GM19395 (cell line): Measurements from ENCODE around the gene OR7A17.

Experiments
- ATAC-seq: cut with Tn5 transposase; IDR thresholded peaks from one replicate; pipeline ENCODE4 v1.9.1; 2021; ENCODE audit warnings: mild to moderate bottlenecking, moderate library complexity; ENCODE audit not compliant: unreplicated experiment

The OR7A17 gene

DNA sequence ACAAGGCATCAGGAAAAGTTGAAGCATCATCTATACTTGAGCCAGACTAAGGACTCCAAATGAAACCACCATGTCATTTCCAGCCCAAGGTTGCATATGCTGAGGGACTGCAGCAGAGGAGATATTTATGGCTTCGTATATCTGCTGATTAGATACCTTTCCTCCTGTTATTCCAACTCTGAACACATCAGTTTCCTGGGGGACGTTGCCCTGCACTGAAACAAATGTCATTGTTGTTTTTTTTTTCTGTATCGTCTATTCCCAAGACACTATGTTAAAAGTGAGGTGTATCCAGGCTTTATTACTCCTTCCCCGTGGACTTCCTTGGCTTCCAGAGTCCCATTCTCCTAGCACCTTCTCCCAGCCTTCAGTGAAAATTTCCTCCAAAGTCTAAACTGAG is at the start of gene OR7A17:
Gene OR7A17 (minus strand): TSS at position 101 of the 400 bp plus-strand sequence. CDS start 4,777 bp downstream, outside the sequence.
- ATAC-seq: no peak

DNA sequence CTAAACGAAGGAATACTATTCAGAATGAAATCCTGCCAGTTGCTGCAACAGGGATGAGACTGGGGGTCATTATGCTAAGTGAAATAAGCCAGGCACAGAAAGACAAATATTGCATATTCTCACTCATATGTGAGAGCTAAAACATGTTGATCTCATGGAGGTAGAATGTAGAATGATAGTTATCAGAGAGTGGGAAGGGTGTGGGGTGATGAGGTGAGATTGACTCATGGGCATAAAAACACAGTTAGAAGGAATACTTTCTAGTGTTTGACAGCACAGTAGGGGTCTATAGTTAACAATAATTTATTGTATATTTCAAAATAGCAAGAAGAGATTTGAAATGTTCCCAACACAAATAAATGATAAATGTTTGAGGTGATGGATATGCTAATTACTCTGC is 47.6 kb upstream of the OR7A17 start:
- no peak for ATAC-seq

DNA sequence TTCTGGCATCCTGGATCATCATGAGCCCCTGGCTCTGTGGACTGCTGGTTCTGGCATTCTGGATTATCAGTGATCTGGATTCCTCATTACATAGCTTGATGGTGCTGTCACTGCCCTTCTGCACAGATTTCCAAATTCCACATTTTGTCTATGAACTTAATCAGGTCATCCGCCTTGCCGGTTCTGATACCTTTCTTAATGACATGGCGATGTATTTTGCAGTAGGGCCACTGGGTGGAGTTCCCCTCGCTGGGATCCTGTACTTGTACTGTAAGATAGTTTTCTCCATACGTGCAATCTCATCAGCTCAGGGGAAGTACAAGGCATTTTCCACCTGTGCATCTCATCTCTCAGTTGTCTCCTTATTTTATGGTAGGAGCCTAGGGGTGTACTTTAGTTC is 30.9 kb upstream of the OR7A17 start:
- no peak for ATAC-seq

DNA sequence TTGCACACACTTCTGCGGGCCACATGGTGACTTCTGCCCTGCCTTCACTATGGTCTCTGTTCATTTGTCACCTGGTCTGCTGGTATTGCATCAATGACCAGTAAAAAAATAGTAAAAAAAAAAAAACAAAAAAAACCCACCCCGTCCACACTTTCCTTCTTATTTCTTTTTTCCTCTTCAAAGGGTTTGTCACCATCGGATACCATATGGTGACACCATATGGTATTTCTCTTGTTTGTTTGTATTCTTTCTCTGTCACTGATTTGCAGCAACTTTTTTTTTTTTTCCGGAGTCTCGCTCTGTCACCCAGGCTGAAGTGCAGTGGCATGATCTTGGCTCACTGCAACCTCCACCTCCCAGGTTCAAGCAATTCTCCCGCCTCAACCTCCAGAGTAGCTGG is 29.2 kb upstream of the OR7A17 start:
- no peak for ATAC-seq

DNA sequence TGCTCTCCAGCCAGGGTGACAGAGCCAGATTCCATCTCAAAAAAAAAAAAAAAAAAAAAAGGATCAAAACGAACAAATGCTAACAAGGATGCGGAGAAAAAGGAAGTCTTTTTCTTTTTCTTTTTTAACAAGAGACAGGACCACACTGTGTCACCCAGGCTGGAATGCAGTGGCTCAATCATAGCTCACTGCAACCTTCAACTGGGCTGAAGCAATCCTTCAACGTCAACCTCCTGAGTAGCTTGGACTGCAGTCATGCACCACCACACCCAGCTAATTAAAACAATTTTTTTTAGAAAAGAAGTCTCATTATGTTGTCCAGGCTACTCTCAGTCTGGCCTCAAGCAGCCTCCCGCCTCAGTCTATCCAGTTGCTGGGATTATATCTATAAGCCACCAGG is 20.8 kb upstream of the OR7A17 start:
- no peak for ATAC-seq

DNA sequence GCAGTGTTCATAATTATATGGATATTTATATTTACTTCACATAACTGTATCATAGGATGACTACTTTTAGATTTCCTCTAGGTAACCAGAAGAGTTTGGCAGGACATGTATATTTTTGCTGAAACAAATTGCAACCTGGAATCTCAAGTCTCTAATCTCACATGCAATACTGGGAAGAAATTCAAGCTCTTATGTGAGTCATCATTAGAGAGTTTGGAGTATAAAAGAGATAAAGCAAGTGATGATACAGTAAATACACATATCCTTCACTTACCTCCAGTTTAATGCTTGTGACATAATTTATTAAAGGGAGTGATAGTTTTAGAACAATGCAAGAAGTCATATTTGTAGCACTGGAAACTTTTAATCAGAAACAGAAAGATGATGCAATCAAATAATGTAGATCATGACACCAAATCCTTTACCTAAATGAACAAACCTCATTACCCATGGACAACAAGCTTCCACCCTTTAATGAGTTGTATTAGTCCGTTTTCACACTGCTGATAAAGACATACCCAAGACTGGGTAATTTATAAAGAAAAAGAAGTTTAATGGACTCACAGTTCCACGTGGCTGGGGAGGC is 15.8 kb upstream of the OR7A17 start:
- ATAC-seq: no peak

DNA sequence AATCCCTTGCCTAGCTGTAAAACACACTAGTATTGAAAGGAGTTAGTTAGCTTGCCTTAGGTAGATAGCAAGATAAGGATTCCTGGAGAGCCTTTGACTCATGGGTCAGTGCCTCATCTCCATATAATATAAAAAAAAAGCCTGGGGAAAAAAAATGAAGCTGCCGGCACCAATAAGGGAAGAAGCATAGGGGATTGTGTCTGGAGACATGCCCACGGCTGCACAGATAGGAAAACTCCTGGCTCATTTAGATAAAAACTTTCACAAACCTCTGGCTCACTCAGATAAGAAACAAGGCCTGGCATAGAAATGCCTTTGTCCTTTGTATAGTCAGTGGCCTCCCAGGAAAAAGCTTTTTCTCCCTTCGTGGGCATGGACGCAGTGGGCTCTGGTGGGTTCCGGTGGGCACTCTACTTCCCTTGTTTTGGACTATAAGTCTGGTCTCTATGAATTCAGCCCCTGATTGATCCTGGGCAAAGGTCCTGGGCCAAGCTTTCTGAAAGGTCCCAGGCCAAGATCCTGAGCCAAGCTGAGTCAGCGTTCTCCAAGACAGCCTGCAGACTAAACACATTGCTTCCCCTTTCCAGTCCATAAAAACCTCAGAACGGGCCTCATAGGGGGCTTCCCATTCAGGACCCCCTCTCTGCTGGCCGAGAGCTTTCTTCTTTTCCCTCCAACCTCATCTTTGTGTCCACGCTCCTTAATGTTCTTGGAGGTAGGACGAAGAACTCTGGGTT is 4.9 kb upstream of the OR7A17 start:
- ATAC-seq: no peak

DNA sequence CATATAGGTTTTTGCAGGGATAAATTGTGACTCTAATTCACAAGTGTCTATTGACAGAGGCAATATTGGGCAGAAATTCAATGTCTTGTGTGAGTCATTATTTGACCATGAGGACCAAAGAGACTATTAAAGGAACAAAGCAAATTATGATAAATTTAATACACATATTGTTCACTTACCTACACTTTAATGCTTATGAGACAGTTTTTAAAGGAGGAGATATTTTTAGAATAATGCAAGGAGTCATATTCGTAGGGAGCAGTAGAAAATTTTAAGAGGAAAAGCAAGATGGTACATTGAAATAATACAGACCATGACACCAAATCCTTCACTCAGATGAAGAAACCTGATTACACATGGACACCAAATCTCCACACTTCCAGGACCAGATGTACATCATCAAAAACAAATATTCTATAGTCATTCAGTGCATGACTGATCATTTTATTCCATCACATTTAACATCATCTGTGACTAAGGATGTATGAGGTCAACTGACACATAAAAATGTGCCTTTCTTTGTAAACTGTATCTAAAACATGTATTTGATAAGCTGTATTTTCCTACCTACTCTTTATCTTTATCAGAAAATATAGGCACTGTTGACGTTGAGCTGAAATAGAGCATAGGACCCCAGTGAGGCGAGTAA is 4.2 kb upstream of the OR7A17 start:
- no peak for ATAC-seq

DNA sequence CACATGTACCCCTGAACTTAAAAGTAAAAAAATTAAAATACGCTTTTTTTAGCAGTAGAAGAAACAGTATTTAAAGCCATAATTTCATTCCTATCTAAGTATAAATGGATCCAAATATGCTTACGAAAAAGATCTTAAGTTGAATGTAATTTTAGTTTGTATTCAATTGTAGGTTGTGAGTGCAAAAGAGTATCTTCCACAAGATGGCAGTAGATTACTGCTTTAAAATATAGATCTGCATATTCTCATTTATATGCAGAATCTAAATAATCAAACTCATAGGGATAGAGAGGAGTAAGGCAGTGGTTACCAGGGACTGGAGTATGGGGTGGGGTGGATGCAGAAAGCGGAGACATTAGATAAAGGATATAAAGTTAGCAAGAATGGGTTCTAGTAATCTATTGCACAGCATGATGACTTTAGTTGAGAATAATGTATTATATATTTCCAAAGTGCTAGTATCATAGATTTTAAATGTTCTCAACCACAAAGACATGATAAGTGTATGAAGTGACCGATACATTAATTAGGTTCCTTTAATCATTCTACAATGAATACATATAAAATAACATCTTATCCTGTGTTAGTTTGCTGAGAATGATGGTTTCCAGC is 14.2 kb downstream of the OR7A17 start:
- no peak for ATAC-seq

DNA sequence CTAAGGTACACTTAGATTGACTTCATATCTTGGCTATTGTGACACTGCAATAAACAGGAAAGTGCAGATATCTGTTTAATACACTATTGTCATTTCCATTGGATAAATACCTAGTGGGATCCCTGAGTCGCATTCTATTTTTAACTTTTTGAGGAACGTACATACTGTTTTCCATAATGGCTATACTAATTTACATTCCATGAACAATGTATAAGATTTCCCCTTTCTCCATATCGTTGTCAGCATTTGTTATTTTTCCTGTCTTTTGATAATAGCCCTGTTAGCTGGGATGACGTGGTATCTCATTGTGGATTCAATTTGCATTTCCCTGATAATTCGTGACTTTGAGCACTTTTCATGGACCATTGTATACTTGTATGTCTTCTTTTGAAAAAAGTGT is 17.4 kb downstream of the OR7A17 start:
- ATAC-seq: no peak

DNA sequence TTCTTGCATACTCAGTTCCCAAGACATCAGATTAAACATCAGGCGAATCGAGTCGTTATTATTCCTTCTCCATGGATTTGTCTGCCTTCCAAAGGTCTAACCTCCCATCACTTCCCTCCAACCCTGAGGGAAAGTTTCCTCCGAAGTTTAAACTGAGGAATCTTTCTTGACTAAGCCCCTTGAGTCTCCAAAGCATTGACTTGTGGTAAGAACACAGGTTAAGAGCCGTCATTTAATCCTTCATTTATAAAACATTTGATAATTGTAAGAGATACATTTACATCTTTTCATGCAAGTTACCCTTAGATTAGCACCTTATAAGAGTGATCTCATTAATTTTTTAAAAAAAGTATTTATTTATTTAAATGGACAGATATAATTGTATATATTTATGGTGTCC is 37.1 kb downstream of the OR7A17 start, which contains the start of gene OR7A10:
Gene OR7A10 (minus strand): TSS at position 101 of the 400 bp plus-strand sequence. CDS start 7,045 bp downstream, outside the sequence.
- no peak for ATAC-seq

DNA sequence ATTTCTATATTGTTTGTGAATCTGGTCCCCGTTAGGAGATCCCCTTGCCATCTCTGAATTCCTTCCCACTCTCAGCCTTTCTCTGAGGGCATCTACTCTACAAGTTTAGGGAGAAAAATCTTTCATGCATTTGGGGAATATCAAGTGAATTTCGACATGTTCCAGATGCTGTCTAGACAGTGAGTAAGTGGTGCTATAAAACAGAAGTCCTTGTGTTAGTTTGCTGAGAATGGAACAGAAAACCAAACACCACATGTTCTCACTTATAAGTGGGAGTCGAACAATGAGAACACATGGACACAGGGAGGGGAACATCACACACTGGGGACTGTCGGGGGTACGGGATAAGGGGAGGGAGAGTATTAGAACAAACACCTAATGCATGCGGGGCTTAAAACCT is 42.4 kb downstream of the OR7A17 start:
- no peak for ATAC-seq

DNA sequence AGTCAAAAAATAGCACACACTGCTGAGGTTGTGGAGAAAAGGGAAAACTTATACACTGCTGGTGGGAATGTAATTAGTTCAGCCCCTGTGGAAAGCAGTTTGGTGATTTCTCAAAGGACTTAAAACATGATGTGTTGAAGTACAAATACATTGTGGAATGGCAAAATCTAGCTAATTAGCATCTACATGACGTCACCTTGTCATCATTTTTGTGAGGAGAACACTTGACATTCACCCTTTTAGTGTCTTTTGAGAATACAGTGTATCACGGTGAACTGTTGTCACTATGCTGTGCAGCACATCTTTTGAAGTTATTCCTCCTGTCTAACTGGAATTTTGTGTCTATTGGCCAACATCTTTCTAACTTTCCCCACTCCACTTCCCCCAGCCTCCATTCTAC is 42.8 kb downstream of the OR7A17 start:
- ATAC-seq: no peak

DNA sequence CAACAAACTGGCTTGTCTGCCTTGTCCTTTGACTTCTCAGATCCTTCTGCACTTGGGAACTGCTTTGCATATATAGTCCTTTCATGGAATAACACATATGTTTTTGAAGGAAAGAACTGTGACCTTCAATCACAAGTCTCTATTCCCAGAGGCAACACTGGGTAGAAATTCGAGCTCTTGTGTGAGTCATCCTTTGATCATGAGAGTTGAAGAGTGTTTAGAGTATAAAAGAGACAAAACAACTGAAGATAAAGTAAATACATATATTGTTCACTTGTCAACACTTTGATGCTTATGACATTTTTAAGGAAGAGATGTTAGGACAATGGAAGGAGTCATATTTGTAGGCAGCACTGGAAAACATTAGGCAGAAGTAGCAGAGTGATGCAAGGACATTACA is 45.7 kb downstream of the OR7A17 start:
- ATAC-seq: no peak

DNA sequence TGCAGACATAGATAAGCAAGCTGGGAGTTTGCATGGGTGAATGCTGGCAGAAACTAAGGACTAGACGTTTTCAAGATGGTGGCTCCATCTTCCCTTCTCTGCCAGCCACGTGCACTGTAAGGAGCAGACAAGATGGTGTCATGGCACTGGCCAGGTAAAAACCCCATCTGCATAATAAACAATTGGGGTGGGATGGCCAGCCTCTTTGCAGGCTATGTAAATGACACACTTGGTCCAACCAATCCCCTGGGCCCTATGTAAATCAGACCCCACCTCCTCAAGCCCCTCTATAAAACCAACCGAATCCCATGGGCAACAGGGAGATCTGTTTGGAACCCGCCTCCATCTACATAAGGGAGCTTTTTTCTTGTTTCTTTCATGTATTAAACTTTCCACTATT is 48.5 kb downstream of the OR7A17 start:
- no peak for ATAC-seq

DNA sequence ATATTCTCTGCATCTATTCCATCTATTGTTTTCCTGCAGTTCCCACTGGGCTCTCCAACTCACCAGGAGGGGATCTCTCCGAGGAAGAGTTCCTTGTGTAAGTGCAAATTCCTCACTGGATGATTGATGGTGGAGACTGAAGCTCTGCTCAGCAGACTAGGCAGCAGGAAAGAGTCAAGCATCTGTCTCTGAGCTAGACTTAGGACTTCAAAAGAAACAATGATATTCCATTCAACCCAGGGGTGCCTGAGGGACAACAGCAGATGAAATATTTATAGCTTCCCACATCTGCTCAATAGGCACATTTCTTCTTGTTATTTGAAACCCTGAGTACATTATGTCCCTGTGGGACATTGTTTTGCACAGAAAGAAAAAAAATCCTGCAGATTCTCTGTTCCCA is 50.9 kb downstream of the OR7A17 start, which contains the start of the genes OR7A5 and OR7C1:
Gene OR7A5 (minus strand): TSS at position 175 of the 400 bp plus-strand sequence. CDS start 6,944 bp downstream, outside the sequence.
Gene OR7C1 (minus strand): TSS at position 175 of the 400 bp plus-strand sequence. CDS start 35,049 bp downstream, outside the sequence.
- no peak for ATAC-seq

DNA sequence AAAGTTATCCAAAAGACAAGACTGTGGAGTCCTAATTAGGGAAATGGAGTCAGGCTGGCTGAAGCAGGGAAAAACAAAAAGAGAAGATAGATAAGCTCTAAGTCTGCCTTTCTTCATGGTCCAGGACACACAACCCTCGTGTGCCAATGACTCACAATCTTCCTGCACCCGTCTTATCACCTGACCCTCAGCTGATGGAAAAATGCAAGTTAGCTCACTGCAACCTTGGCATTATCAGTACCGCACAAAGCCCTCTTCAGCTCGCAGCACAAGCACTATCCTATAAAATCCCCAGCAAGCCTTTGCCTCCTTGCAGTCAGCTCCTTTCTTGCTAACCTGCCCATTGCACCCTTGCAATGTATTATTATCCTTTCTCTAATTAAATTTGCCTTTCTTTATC is 55.2 kb downstream of the OR7A17 start:
- no peak for ATAC-seq
